Measurements from ENCODE around the gene AREL1. TPM values are rescaled to one million over a fixed set of nuclear protein-coding genes. Genes with fewer than 3 reads are reported as not detected.

AREL1 gene
- total and polyA plus RNA-seq, 10 donors, result 5.9 to 54.7 (median 39.8) TPM

DNA sequence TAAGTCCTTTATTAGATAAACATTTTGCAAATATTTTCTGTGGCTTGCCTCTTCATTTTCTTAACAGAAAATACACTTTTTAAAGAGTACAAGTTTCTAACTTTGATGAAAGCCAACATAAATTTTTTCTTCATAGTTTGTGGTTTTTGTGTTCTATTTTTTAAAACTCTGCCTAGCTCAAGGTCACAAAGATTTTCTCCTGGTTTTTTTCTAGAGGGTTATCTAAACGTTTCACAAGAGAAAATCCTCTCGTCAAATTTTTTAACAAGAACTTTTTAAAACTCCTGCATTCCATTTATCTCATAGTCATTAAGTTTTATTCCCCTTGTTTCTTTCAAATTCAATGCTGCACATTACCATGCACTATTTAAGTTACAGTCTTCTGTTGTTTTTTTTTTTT lies 8.2 kb downstream of the AREL1 start:
- Histone ChIP-seq H3K9me3 (peaks cover 0 to 19% (median 12%) of the 10 kb centered on the region in 8 donors), H3K4me1 (peaks cover 0 to 40% (median 8%) of the 10 kb centered on the region in 6 donors), H3K27me3 (replicated peaks in 1 of 7) (no peaks in the 10 kb centered on the region), H3K4me3 (no peak overlapping the region), H3K36me3 (peaks cover 0 to 26% (median 5%) of the 10 kb centered on the region in 6 donors), H3K27ac (no peak overlapping the region)
- intact Hi-C loops (cut with DNase I; ENCODE audit: low total_unique reads), result no loop called here
- no peak for DNase-seq
- no peak for TF ChIP-seq POLR2A (IDR thresholded peaks at IDR 0.05)
- TF ChIP-seq, protein P1, sequence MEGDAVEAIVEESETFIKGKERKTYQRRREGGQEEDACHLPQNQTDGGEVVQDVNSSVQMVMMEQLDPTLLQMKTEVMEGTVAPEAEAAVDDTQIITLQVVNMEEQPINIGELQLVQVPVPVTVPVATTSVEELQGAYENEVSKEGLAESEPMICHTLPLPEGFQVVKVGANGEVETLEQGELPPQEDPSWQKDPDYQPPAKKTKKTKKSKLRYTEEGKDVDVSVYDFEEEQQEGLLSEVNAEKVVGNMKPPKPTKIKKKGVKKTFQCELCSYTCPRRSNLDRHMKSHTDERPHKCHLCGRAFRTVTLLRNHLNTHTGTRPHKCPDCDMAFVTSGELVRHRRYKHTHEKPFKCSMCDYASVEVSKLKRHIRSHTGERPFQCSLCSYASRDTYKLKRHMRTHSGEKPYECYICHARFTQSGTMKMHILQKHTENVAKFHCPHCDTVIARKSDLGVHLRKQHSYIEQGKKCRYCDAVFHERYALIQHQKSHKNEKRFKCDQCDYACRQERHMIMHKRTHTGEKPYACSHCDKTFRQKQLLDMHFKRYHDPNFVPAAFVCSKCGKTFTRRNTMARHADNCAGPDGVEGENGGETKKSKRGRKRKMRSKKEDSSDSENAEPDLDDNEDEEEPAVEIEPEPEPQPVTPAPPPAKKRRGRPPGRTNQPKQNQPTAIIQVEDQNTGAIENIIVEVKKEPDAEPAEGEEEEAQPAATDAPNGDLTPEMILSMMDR (IDR thresholded peaks at IDR 0.05 in 8 of 11, conservative IDR thresholded peaks at IDR 0.05 in 3 of 11), result no peak
- TF ChIP-seq POLR2AphosphoS5 (IDR thresholded peaks at IDR 0.05), result no peak
- 50 to 60% (median 60%) methylated on average over 2 of the region's 2 CpGs for WGBS, 5 donors

DNA sequence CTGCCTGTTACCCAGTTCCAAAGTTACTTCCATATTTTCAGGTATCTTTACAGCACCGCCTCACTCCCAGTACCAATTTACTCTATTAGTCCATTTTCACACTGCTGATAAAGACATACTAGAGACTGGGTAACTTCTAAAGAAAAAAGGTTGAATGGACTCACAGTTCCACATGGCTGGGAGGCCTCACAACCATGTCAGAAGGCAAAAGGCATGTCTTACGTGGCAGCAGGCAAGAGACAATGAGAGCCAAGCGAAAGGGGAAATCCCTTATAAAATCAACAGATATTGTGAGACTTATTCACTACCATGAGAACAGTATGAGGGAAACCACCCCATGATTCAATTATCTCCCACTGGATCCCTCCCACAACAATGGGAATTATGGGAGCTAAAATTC lies 9.8 kb downstream of the AREL1 start:
- Histone ChIP-seq H3K27ac (no peak overlapping the region), H3K36me3 (peaks cover 0 to 31% (median 6%) of the 10 kb centered on the region in 6 donors), H3K9me3 (peaks cover 0 to 19% (median 12%) of the 10 kb centered on the region in 8 donors), H3K27me3 (replicated peaks in 1 of 7) (no peaks in the 10 kb centered on the region), H3K4me3 (no peak overlapping the region), H3K4me1 (peaks cover 0 to 37% (median 3%) of the 10 kb centered on the region in 6 donors)
- 87 to 94% (median 90%) methylated on average over 3 of the region's 3 CpGs for WGBS, 5 donors
- no peak for DNase-seq
- intact Hi-C loops (cut with DNase I; ENCODE audit: low total_unique reads), result no loop called here
- TF ChIP-seq POLR2A (IDR thresholded peaks at IDR 0.05) (no peak), POLR2AphosphoS5 (IDR thresholded peaks at IDR 0.05) (no peak)
- TF ChIP-seq, protein P1 (IDR thresholded peaks at IDR 0.05 in 8 of 11, conservative IDR thresholded peaks at IDR 0.05 in 3 of 11), result no peak

DNA sequence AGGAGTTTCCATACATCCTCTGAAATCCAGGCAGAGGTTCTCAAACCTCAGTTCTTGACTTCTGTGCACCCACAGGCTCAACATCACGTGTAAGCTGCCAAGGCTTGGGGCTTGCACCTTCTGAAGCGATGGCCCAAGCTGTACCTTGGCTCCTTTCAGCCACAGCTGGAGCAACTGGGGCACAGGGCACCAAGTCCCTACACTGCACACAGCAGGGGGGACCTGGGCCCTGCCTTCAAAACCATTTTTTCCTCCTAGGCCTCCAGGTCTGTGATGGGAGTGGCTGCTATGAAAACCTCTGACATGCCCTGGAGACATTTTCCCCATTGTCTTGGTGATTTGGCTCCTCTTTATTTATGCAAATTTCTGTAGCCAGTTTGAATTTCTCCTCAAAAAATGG lies 10.6 kb downstream of the AREL1 start:
- H3K9me3 ChIP-seq, result peaks cover 0 to 19% (median 12%) of the 10 kb centered on the region in 8 donors

DNA sequence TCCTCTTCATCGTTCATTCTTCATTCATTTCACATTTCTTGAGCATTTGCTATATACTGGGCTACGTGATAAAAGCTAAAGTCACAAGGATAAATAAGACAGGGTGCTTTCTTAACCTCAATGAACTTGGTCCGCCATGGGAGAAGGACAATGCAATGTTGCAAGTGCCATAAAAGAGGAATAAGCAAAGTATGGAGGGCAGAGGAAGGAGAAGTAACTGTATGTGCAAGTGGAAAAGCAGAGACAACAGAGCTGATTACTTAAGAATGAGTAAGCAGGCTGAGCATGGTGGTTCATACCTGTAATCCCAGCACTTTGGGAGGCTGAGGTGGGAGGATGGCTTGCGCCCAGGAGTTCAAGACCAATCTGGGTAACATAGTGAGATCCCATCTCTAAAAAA lies 14.4 kb downstream of the AREL1 start:
- H3K27ac ChIP-seq, result peak overlapping the region in 7 of 8 donors; percentile 2 to 85 (median 45)
- WGBS, 5 donors, result 66 to 86% (median 79%) methylated on average over 4 of the region's 4 CpGs
- TF ChIP-seq, protein P1 (IDR thresholded peaks at IDR 0.05 in 8 of 11, conservative IDR thresholded peaks at IDR 0.05 in 3 of 11), result no peak
- peak in 1 of 3 donors; percentile 50 for TF ChIP-seq POLR2AphosphoS5 (IDR thresholded peaks at IDR 0.05)

More for the DNA sequence above, 10.6 kb downstream of the AREL1 start:
- no peak for TF ChIP-seq POLR2A (IDR thresholded peaks at IDR 0.05)
- no peak overlapping the region for H3K4me3 ChIP-seq
- WGBS, 5 donors, result 95 to 100% (median 98%) methylated on average over 2 of the region's 2 CpGs
- intact Hi-C loops (cut with DNase I; ENCODE audit: low total_unique reads), result no loop called here
- peaks cover 0 to 39% (median 8%) of the 10 kb centered on the region in 6 donors for H3K36me3 ChIP-seq
- H3K27ac ChIP-seq, result no peak overlapping the region
- H3K27me3 ChIP-seq (replicated peaks in 1 of 7), result no peaks in the 10 kb centered on the region
- DNase-seq, result no peak
- peaks cover 0 to 42% (median 3%) of the 10 kb centered on the region in 6 donors for H3K4me1 ChIP-seq

More for the DNA sequence above, 14.4 kb downstream of the AREL1 start:
- Histone ChIP-seq H3K36me3 (peaks cover 0 to 51% (median 10%) of the 10 kb centered on the region in 6 donors), H3K27me3 (replicated peaks in 1 of 7) (no peaks in the 10 kb centered on the region), H3K4me3 (peak overlapping the region in 1 of 8 donors; percentile 22), H3K9me3 (peaks cover 0 to 18% (median 12%) of the 10 kb centered on the region in 8 donors), H3K4me1 (peaks cover 0 to 49% (median 2%) of the 10 kb centered on the region in 6 donors)
- intact Hi-C loops (cut with DNase I; ENCODE audit: low total_unique reads), result no loop called here
- DNase-seq, result no peak
